WERI-Rb-1 (cell line): ENCODE data around the gene CLDN17.

Experiments
- DNase-seq: peaks from one replicate; pipeline ENCODE4 v3.0.0-alpha.2; 2020
- H3K27ac ChIP-seq: fragments of 250-450 bp; sonication (Bioruptor Pico); 2 replicates; pipeline ENCODE4 v1.5.1; 2020; ENCODE audit warnings: mild to moderate bottlenecking, moderate library complexity
- H3K27me3 ChIP-seq: fragments of 250-450 bp; sonication (Bioruptor Pico); 2 replicates; pipeline ENCODE4 v1.5.1; 2021; ENCODE audit warnings: mild to moderate bottlenecking, low read depth, moderate library complexity; ENCODE audit not compliant: insufficient read depth, severe bottlenecking
- H3K36me3 ChIP-seq: fragments of 250-450 bp; sonication (Bioruptor Pico); 2 replicates; pipeline ENCODE4 v1.5.1; 2020; ENCODE audit warnings: mild to moderate bottlenecking, moderate library complexity
- H3K4me3 ChIP-seq: 2 replicates; pipeline ENCODE4 v1.5.1; 2011; ENCODE audit warnings: low read depth, mild to moderate bottlenecking, control low read depth, low read length
- H3K9me3 ChIP-seq: fragments of 250-450 bp; sonication (Bioruptor Pico); 2 replicates; pipeline ENCODE4 v1.5.1; 2021; ENCODE audit warnings: mild to moderate bottlenecking, moderate library complexity; ENCODE audit not compliant: severe bottlenecking
- TF ChIP-seq, protein P1 (sequence below): IDR thresholded peaks from 2 replicates; pipeline ENCODE4 v1.5.1; 2011; ENCODE audit warnings: low read depth, mild to moderate bottlenecking, control low read depth, inconsistent platforms, low read length

CLDN17 gene, protein sequence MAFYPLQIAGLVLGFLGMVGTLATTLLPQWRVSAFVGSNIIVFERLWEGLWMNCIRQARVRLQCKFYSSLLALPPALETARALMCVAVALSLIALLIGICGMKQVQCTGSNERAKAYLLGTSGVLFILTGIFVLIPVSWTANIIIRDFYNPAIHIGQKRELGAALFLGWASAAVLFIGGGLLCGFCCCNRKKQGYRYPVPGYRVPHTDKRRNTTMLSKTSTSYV

DNA sequence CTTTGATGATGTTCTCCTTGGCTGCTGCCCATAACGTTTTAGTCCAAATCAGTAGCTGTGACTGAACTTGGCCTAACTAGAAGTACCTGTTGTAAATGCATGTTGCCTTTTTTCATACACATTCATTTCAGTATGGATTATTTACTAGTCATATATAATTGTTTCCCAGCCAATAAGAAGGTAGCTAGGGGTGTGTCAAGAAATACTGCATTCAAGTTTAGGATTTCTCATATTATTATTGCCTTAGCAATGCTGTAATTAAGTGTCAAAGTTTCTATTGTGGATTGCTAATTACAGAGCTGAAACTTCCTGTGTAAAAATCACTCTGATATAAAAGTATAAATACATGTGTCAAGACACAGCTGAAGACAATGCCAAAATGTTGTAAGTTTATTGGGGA, at the start of gene CLDN17:
TSS of gene CLDN17 (minus strand) at position 101 of the 400 bp plus-strand sequence. CDS start 188 bp downstream, outside the sequence.
- H3K27me3 ChIP-seq = no peaks in the 10 kb centered on the region
- DNase-seq = no peak
- no peak within 1 kb of the TSS for H3K27ac ChIP-seq
- H3K9me3 ChIP-seq = no peaks in the 10 kb centered on the region
- H3K4me3 ChIP-seq = no peak within 1 kb of the TSS
- TF ChIP-seq, protein P1, sequence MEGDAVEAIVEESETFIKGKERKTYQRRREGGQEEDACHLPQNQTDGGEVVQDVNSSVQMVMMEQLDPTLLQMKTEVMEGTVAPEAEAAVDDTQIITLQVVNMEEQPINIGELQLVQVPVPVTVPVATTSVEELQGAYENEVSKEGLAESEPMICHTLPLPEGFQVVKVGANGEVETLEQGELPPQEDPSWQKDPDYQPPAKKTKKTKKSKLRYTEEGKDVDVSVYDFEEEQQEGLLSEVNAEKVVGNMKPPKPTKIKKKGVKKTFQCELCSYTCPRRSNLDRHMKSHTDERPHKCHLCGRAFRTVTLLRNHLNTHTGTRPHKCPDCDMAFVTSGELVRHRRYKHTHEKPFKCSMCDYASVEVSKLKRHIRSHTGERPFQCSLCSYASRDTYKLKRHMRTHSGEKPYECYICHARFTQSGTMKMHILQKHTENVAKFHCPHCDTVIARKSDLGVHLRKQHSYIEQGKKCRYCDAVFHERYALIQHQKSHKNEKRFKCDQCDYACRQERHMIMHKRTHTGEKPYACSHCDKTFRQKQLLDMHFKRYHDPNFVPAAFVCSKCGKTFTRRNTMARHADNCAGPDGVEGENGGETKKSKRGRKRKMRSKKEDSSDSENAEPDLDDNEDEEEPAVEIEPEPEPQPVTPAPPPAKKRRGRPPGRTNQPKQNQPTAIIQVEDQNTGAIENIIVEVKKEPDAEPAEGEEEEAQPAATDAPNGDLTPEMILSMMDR = no peak
- no peaks in the 10 kb centered on the region for H3K36me3 ChIP-seq

GRCh38 chr21:30216041-30216723, 49.6 kb upstream of the CLDN17 start, which contains the start of gene CLDN8:
Gene CLDN8 (minus strand): TSS chr21:30216097. CDS start chr21:30215925, 172 bp downstream.
- TF ChIP-seq, protein P1 = no peak
- Histone ChIP-seq H3K4me3 (no peak within 1 kb of the TSS), H3K27ac (no peak within 1 kb of the TSS), H3K9me3 (no peaks in the 10 kb centered on the region), H3K27me3 (no peaks in the 10 kb centered on the region), H3K36me3 (no peaks in the 10 kb centered on the region)
- no peak for DNase-seq

GRCh38 chr21:30211071-30211470, 44.5 kb upstream of the CLDN17 start:
- no peak overlapping the region for H3K4me3 ChIP-seq
- H3K27ac ChIP-seq = no peak overlapping the region
- no peaks in the 10 kb centered on the region for H3K9me3 ChIP-seq
- DNase-seq = no peak
- H3K27me3 ChIP-seq = no peaks in the 10 kb centered on the region
- H3K36me3 ChIP-seq = no peaks in the 10 kb centered on the region
- TF ChIP-seq, protein P1 = no peak

DNA sequence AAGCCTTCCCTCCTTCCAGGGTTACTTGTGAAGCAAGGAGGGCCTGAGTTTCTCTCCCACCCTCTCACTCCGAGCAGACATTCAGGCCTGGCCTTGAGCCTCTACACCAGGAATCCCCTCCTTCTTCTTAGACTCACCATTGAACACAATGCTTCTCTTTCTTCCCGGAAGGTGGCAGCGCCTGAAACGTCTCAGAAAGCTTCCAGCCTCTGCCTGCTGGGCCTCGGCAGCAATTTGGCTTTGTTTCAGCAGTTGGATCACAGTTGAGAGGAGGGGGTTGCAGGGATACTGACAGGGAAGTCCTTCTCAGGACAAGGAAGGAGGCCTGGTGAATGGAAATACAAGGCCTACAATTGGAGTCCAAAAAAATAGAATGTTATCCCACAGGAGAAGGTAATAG, 43.0 kb upstream of the CLDN17 start:
- DNase-seq = no peak
- H3K27ac ChIP-seq = no peak overlapping the region
- no peaks in the 10 kb centered on the region for H3K27me3 ChIP-seq
- TF ChIP-seq, protein P1 = no peak
- no peaks in the 10 kb centered on the region for H3K9me3 ChIP-seq
- no peak overlapping the region for H3K4me3 ChIP-seq
- no peaks in the 10 kb centered on the region for H3K36me3 ChIP-seq

- Histone ChIP-seq H3K36me3 (no peaks in the 10 kb centered on the region), H3K4me3 (no peak overlapping the region), H3K9me3 (no peaks in the 10 kb centered on the region), H3K27ac (no peak overlapping the region), H3K27me3 (no peaks in the 10 kb centered on the region)
- TF ChIP-seq, protein P1 = no peak
- no peak for DNase-seq
Measured at GRCh38 chr21:30207252-30207579, 40.6 kb upstream of the CLDN17 start.
